Nasal cavity respiratory epithelium epithelial cell of viscerocranial mucosa (primary cell): ENCODE results near the gene ENPP3. TPM values are rescaled to one million over a fixed set of nuclear protein-coding genes. Genes with fewer than 3 reads are reported as not detected.

Source experiments
- total RNA-seq: library from RNA; depleted of rRNA; stranded (reverse); fragments of >200 nt; gene quantifications from 2 replicates; pipeline ENCODE4 v1.2.3, GENCODE V29; 2014

Gene ENPP3
- 0.07 TPM in 1 of 2 replicates, not detected in the other for total RNA-seq

GRCh38 chr6:131636880-131637792 is at the start of gene ENPP3:
ENPP3 (plus strand) TSS chr6:131637302; CDS start chr6:131637385, 83 bp downstream.

DNA sequence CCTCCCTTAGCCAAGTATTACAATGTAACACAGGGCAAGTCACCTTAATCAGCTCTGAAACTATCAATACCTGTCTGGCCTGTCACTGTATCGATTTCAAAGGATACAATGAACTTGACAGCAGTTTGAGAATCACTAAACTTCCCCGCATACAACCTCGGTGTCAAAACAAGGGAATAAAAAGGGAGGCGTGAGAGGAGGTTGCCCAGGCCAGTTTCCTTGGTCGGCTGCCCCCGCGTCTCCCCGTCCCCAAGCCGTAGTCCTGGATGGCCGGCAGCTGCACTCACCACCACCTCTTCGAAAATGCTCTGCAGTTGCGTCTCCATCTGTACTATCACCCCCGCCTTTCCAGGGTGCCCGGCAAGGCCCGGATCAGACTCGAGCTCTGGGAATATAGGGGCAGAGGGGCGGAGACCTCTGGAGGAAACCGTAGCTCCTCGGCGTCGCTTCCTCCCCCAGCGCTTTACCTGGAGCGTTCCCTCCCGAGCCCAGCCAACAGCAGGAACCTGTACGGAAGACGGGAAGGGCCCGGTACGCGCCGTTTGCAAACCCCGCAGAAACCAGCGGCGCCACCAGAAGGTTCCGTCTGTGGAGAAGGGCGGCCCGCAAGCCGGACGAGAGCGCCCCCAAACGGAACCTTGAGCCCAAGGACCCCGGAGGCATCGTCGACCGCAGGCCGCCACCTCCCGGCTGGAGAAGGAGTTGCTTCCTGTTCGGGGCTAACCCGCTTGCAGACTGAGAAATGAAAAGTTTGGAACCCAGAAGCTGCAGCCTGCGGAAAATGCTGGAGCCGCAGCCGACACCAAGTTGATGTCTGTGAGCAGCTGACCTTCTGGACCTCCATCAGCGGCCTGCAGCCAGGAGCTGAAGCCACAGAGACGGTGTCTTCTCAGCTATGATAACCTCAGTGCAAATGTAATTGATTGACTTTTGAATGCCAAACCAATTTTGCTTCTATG is 9.1 kb upstream of the ENPP3 start, which contains the start of gene MED23:
Gene MED23 (minus strand): TSS at position 519 of the 959 bp plus-strand sequence. CDS start 193 bp downstream, at position 326.

DNA sequence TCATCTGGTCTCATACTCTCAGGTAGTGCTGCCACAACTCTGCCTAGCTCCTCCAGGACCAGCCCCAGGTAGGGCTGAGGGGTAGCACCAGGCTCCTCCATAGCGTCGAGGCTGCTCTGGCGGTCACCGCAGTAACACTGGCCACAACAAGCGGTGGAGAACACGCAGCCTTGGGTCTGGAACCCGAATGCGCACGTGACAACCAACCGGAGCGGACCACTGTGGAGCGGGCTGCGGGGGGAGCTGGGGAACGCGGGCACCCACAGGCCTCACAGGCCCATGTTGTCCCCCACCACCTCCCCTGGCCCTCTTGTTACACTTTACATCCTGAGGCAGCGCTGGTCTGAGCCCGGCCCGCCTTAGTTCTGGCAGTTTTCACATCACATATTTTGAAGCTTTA is 73.8 kb downstream of the ENPP3 start, which contains the start of gene CTAGE9:
Gene CTAGE9 (minus strand): TSS at position 101 of the 400 bp plus-strand sequence. CDS start 0 bp downstream, at position 101.

Other genes starting within 250 kb of the ENPP3 start
- gene ARG1, start 64.1 kb upstream of the ENPP3 start, total RNA-seq = under 0.01 TPM in 1 of 2 replicates, not detected in the other
- 24.9 and 36.5 TPM in 2 replicates for gene MED23, start 9.1 kb upstream of the ENPP3 start, total RNA-seq
- not detected in 2 replicates for gene OR2A4, start 64.1 kb downstream of the ENPP3 start, total RNA-seq
- gene CTAGE9, start 73.7 kb downstream of the ENPP3 start, total RNA-seq = not detected in 2 replicates
- under 0.01 and 0.07 TPM in 2 replicates for gene ENPP1, start 170.7 kb downstream of the ENPP3 start, total RNA-seq